Fibroblast of lung (primary cell): Measurements from ENCODE around the gene MTNR1B.

Source experiments
- EZH2 ChIP-seq: IDR thresholded peaks from 2 replicates; pipeline ENCODE4 v1.5.1; 2012; ENCODE audit warnings: low read length, control low read depth, mild to moderate bottlenecking; ENCODE audit errors: missing control alignments
- TF ChIP-seq, protein P1 (sequence below), 2 donors: IDR thresholded peaks in 1 of 2; conservative IDR thresholded peaks in 1 of 2; 1 replicate in 1 of 2; 2 replicates in 1 of 2; pipeline ENCODE4 v1.5.1; 2011 to 2012; ENCODE audit warnings: low read length in 2 of 2, control low read depth in 1 of 2, inconsistent platforms in 1 of 2, low read depth in 1 of 2, mild to moderate bottlenecking in 1 of 2

DNA sequence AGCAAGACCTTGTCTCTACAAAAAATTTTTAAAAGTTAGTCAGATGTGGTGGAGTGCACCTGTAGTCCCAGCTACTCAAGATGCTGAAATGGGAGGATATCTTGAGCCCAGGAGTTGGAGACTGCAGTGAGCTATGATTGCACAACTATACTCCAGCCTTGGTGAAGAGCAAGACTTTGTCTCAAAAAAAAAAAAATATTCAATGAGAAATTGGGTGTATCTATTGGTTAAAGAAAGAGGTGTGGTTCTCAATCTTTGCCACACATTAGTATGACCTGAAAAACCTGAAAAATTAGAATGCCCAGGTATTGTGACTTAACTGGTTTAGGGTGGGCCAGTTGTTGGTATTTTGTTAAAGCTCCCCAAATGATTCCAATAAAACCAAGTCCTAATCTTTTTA is 32.4 kb downstream of the MTNR1B start:
- TF ChIP-seq, protein P1, sequence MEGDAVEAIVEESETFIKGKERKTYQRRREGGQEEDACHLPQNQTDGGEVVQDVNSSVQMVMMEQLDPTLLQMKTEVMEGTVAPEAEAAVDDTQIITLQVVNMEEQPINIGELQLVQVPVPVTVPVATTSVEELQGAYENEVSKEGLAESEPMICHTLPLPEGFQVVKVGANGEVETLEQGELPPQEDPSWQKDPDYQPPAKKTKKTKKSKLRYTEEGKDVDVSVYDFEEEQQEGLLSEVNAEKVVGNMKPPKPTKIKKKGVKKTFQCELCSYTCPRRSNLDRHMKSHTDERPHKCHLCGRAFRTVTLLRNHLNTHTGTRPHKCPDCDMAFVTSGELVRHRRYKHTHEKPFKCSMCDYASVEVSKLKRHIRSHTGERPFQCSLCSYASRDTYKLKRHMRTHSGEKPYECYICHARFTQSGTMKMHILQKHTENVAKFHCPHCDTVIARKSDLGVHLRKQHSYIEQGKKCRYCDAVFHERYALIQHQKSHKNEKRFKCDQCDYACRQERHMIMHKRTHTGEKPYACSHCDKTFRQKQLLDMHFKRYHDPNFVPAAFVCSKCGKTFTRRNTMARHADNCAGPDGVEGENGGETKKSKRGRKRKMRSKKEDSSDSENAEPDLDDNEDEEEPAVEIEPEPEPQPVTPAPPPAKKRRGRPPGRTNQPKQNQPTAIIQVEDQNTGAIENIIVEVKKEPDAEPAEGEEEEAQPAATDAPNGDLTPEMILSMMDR (conservative IDR thresholded peaks at IDR 0.05 in 1 of 2, IDR thresholded peaks at IDR 0.05 in 1 of 2; ENCODE audit: low read depth in 1 of 2, low read length in 2 of 2), result no peak
- no peak for TF ChIP-seq EZH2
